GM03348 (cell line): ENCODE measurements around the gene CHPF.
A peak's percentile ranks its signal among the peaks of the same experiment; 100 is the strongest.

ENCODE experiments used
- DNase-seq: peaks from one replicate; pipeline ENCODE4 v3.0.0; 2012; ENCODE audit warnings: low spot score

CHPF gene

GRCh38 chr2:219513787-219514186 is 29.8 kb downstream of the CHPF start:
- no peak for DNase-seq

- no peak for DNase-seq
Observed at GRCh38 chr2:219512524-219513216, 30.9 kb downstream of the CHPF start.

GRCh38 chr2:219511547-219512325 is 31.9 kb downstream of the CHPF start:
- DNase-seq: peak; percentile 43

GRCh38 chr2:219510512-219511135 is 33.0 kb downstream of the CHPF start:
- DNase-seq: no peak

- peak; percentile 81 for DNase-seq
Observed at GRCh38 chr2:219509780-219510511, 33.7 kb downstream of the CHPF start.

GRCh38 chr2:219508971-219509779 is 34.4 kb downstream of the CHPF start:
- DNase-seq: peak; percentile 29

GRCh38 chr2:219508444-219508734 is 35.2 kb downstream of the CHPF start:
- no peak for DNase-seq

GRCh38 chr2:219507581-219508443 is 35.8 kb downstream of the CHPF start:
- no peak for DNase-seq

GRCh38 chr2:219506802-219507526 is 36.6 kb downstream of the CHPF start:
- DNase-seq: no peak

GRCh38 chr2:219506153-219506801 is 37.3 kb downstream of the CHPF start:
- DNase-seq: no peak

- DNase-seq: no peak
Observed at GRCh38 chr2:219505585-219505984, 38.0 kb downstream of the CHPF start.

GRCh38 chr2:219502618-219503017 is 41.0 kb downstream of the CHPF start:
- no peak for DNase-seq

GRCh38 chr2:219501849-219502248 is 41.8 kb downstream of the CHPF start:
- DNase-seq: no peak

- DNase-seq: no peak
Observed at GRCh38 chr2:219500135-219500534, 43.5 kb downstream of the CHPF start.

- no peak for DNase-seq
Observed at GRCh38 chr2:219499555-219499954, 44.1 kb downstream of the CHPF start.

GRCh38 chr2:219499058-219499307 is 44.6 kb downstream of the CHPF start:
- no peak for DNase-seq

- DNase-seq: peak; percentile 97
Observed at GRCh38 chr2:219498280-219499057, 45.1 kb downstream of the CHPF start, which contains the start of gene GMPPA. Gene GMPPA, plus strand, starts transcription at chr2:219498891. Its CDS starts 1,085 bp downstream, at chr2:219499976.

GRCh38 chr2:219497495-219498279 is 45.9 kb downstream of the CHPF start:
- DNase-seq: peak; percentile 96
